ENCODE data around the gene GRID2. TPM values are rescaled to one million over a fixed set of nuclear protein-coding genes. Genes with fewer than 3 reads are reported as not detected.
"Not testable (repeated sequence)": the region's sequence is repeated elsewhere in the genome, so short reads cannot be mapped to it uniquely, and the experiment has no call there.

GRID2 gene
- total RNA-seq, 1 donor from 2014 or later, result not detected

DNA sequence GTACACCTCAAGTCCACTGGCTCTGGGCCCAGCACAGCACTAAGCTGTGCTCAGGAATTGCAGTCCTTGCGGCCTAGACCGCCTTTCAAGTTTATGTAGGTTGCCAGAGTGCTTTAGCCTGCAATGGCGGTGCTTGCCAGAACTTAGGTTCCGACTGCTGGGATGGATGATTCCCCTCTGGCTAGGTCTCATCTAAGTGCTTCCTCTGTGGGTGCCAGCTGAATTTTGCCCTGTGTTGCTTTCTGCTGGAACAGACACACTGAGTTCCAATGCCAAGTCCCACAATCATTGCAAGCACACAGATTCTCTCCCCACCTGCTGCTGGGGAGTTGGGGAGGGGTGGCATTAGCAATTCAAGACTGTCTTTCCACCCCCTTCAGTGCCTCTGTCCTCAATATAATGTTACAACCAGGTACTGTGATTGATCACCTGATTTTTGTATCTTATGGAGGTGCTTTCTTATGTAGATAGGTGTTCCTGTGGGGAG, 129.5 kb downstream of the GRID2 start:
- no peak for DNase-seq (ENCODE audit: extremely low read depth, low read depth, low spot score)

DNA sequence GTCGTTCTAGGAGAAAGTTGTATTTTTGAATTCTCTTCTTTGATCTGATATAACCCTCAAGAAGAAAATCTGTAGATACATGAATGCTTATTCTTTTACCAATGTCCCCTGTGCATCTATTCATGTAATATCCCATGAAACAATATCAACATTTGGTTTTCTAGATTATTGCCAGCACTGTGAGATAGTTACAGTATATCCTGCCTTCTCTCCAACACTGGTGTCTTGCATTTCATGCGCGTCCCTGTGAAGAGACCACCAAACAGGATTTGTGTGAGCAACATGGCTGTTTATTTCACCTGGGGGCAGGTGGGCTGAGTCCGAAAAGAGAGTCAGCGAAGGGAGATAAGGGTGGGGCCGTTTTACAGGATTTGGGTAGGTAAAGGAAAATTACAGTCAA, 135.0 kb downstream of the GRID2 start:
- not testable (repeated sequence) for DNase-seq (ENCODE audit: extremely low read depth, low read depth, low spot score)

DNA sequence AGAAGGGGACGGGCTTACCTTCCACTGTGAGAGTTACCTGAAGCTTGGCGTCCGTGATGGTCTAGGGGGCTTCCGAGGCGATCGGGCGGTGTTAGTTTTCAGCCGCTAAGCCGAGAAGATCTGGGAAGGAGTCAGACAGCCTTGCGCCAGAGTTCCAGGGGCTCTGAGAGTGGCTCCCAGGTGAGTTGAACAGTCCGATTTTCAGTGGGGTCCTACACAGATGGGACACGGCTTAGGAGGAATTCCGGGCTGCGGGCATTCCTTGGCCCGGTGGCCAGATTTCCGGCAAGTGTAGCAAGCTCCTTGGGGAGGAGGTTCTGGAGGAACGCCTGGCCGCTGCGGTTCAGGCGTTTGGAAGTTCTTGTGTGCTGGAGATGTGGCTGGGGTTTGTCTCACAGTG, 138.4 kb downstream of the GRID2 start:
- DNase-seq (ENCODE audit: extremely low read depth, low read depth, low spot score), result not testable (repeated sequence)

DNA sequence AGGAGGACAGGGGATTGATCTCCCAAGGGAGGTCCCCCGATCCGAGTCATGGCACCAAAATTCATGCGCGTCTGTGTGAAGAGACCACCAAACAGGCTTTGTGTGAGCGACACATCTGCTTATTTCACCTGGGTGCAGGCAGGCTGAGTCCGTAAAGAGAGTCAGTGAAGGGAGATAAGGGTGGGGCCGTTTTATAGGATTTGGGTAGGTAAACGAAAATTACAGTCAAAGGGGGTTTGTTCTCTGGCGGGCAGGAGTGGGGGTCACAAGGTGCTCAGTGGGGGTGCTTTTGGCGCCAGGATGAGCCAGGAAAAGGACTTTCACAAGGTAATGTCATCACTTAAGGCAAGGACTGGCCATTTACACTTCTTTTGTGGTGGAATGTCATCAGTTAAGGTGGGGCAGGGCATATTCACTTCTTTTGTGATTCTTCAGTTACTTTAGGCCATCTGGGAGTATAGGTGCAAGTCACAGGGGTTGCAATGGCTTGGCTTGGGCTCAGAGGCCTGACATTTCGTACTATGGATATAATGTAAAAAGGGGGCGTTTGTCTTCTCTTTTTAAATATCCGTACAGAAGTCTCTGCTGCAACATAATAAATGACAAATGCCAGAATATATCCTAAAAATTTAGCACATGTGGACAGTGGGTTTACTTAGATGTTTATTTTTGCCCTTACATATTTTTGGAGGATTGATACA, 140.5 kb downstream of the GRID2 start:
- DNase-seq (ENCODE audit: extremely low read depth, low read depth, low spot score), result not testable (repeated sequence)

DNA sequence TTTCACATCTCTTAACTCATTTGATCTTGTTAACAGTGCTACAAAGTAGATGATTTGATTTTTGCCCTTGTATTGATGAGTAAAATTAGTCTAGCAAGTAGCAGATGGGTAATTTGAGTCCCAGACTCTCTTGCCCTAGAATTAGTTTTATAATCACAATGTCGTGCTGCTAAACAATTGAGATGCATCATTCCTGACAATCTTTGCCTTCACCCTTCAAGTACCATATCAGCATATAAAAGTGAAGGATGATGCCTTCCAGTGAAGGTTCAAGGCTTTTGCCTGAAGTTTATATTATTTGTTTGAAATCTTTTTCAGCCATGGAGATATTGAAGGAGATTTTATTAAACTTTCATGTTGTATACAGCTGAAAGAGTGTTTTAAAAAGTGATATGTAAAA, 141.4 kb downstream of the GRID2 start:
- no peak for DNase-seq (ENCODE audit: extremely low read depth, low read depth, low spot score)

DNA sequence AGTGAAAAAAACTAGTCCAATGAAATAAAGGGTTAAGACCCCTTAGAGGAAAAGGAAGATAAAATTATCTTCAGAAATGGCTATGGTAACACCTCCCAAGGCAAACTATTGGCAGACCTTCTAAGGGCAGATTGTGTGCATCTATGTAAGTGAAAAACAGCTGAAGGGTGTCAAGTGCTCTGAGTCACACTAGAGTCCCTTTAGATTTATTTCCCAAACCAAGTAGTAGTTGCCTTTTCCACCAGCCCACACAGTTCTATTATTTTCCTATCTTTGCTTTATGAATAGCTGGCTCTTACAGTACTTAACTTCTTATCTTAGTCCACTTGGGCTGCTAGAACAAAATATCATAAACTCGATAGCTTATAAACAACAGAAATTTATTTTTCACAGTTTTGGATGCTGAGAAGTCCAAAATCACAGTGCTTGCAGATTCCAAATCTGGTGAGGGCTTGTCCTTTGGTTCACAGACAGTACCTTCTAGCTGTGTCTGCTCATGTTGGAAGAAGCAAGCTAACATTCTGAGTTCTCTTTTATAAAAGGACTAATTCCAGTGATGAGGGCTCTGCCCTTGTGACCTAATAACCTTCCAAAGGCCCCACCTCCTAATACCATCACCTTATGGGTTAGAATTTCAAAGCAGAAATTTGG, 143.6 kb downstream of the GRID2 start:
- DNase-seq (ENCODE audit: extremely low read depth, low read depth, low spot score), result no peak

DNA sequence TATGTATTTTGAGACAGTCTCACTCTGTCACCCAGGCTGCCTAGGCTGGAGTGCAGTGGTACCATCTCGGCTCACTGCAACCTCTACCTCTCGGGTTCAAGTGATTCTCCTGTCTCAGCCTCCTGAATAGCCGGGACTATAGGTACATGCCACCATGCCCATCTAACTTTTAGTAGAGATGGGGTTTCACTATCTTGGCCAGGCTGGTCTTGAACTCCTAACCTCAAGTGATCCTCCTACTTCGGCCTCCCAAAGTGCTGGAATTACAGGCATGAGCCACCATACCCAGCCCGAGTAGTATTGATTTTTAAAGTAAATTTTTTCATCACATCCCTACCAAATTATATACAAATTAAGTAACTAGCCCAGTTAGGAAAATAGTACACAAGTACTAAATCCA, 144.4 kb downstream of the GRID2 start:
- not testable (repeated sequence) for DNase-seq (ENCODE audit: extremely low read depth, low read depth, low spot score)

DNA sequence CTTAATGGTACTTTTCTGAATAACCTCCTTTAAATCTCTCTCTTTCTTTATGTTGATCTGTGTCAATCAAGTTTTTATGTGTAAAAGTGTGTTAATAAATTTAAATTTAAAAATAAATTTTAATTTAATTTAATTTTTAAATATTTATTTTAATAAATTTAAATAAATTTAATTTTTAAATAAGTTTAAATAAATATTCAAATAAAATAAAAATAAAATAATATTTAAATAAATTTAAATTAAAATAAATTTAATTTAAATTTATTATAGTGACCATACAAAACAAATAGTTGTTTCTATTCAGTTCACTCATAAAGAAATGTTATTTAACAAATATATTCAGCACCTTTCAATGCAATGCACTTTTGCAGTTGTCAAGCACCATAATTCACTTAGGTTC, 146.9 kb downstream of the GRID2 start:
- no peak for DNase-seq (ENCODE audit: extremely low read depth, low read depth, low spot score)

DNA sequence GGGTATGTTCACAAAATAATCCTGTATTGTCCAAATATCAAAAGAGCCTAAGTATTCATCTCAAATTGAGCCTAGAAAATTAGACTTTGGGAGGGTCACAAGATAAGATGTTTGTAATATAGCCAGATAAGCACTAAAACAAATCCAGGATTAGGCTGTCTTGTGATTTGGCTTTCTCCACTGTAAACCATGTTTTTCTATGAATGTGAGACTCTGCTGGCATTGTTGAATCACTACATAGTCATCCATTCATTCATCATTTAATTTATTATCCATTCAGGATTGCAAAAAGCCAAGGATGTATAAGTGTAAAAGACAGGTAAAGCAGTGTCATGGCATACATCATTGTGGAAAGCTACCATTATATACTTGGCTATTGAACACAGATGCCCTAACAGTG, 148.0 kb downstream of the GRID2 start:
- DNase-seq (ENCODE audit: extremely low read depth, low read depth, low spot score), result no peak

DNA sequence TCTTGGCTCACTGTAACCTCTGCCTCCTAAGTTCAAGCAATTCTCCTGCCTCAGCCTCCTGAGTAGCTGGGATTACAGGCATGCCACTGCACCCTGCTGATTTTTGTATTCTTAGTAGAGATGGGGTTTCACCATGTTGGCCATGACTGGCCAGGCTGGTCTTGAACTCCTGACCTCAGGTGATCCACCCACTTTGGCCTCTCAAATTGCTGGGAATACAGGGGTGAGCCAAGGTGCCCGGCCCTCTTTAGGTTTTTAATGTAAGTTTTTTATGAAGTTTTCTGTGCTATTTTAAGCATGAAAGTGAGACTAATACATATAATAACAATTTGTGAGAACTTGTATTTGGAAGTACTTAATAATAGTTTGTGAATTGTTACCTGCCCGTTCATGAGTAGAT, 148.6 kb downstream of the GRID2 start:
- DNase-seq (ENCODE audit: extremely low read depth, low read depth, low spot score), result not testable (repeated sequence)

DNA sequence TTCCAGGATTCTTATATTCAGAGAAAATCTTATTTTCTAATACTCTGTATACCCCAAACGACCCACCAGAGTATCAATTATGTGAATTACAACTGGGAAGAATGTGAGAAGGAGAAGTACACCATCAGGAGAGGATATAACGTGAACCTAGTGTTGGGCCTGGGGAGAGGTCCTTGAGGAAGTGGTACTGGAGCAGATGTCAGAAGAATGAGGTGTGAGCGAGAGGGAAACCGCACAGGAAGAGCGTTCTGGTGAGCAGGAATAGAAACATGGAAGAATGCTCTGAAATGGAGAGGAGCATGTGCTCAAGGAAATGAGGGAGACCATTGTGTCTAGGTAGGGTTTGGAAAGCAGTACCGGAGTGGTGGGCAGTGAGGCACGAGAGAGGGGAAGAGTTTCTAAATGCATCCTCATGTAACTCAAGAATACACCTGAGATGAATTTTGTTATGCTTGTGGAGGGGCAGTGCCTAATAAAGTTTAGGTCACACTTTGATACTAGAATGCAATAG, 151.6 kb downstream of the GRID2 start:
- no peak for DNase-seq (ENCODE audit: extremely low read depth, low read depth, low spot score)

DNA sequence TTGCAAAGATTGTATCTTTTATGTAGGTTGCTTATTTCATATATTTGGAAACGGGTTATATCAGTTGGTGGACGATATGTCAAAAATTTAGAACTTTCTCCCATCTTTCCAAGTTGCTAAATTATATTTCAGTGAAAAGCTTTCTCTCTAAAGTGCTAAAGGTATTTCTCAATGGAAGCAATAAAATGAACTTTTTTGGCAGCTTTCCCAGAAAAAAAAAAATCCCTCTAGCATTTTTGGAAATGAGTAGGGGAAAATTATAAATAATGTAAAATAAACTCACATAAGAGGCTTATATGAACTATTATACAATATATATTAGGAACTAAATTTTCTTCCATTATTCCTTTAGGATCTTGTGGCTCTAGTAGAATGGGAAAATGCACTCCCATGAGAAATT, 152.2 kb downstream of the GRID2 start:
- DNase-seq (ENCODE audit: extremely low read depth, low read depth, low spot score), result no peak

DNA sequence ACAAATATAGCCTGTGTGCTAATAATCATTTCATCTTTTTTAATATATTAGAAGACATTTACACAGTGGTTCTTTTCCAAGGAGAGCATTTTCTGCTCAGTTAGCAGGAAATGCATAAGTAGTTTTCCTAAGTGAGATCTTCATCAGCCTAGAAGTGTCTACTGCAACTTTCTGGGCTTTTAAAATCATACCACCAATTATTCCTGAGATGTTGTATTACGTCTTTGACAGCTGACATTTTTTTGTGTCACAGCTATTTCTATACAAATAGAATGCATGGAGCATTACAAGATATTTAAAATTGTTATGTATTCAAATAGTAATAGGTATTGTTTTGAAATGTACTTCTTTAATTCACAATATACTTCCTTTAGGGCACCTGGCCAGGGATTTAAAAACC, 158.0 kb downstream of the GRID2 start:
- DNase-seq (ENCODE audit: extremely low read depth, low read depth, low spot score), result no peak

DNA sequence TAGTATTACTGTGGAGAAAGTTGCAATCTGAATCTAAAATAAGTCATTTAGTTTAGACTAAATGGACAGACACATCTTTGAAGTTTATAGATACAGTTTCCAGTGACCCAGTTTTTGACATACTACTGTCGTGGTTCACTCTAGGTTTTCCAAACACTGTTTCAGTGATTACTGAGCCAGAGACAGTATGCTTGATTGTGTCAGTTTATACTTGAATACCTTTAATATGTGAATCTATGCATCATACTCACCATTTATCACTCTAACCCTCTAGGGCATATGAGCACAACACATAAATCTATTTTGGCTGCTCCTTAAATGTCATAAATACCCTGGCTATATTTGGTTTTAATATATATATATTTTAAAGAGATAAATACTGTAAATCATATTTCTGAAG, 173.5 kb downstream of the GRID2 start:
- no peak for DNase-seq (ENCODE audit: extremely low read depth, low read depth, low spot score)

DNA sequence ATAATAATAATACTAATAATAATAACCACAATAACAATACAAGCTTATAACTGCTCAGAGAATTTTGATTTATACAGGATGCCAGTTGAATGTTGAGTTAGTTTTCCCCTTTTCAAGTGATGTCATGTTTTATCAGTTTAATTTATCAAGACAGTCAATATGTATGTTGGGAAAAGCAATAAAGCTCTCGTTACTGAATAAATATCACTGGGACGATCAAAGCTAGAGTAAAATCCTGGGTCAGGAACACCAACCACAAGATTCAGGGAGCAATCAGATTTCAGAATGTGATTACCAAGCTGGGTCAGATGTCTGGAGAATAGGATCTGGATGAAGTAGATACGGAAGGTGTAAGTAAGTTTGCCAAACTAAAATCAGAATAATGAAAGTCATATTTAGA, 179.6 kb downstream of the GRID2 start:
- no peak for DNase-seq (ENCODE audit: extremely low read depth, low read depth, low spot score)

DNA sequence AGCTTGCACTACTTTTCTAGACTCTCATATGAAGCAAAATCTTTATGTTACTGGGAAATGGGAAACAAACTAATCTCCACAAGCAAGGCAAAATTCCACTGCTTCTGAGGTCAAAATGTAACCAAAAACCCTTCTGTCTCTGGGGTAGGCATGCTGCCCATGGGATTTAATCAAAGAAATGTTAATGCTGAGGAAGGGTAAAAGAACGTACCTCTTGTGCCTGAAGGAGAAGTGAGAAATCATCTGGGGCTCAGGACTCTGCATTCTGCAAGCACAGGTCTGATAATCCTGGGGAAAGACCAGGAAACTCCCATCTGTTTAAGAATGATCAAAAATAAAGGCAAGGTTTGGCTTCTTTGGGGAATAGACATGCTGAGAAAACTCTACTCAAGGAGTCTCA, 184.7 kb downstream of the GRID2 start:
- DNase-seq (ENCODE audit: extremely low read depth, low read depth, low spot score), result no peak

DNA sequence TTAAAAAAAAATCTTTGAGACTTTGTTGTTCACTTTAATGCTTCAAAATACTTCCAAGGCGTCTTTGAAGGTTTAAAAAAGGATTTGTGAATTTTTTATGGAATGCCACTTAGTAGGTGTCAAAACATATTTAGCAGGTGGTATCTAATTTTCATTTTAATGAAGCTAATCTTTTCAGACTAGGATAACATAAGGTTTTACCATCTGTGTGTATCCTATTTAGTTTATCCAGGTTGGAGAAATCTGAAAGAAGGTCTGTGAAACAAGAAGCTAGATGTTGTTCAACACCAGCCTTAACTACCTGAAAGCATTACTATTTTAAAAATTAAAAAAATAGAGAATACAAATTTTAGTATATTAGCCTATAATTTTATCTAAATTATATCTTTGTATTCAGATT, 193.4 kb downstream of the GRID2 start:
- DNase-seq (ENCODE audit: extremely low read depth, low read depth, low spot score), result no peak

DNA sequence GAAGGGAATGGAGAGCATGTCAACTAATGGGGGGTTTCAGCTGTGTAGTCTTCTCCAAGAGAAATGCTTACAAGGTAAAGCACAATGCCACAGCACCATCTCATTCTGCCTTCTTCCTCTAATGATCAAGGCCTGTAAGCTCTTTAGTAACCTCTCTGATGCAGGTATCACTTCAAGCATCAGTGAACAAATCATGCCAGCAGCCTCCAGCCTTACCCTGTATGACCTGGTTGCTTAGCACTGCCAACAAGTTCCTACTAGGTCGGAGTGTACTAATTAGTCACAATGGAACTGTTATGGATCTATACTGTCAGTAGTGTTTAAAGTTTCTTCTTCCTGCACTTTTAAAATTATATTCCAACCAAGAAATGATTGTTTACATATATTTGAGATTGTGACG, 197.7 kb downstream of the GRID2 start:
- no peak for DNase-seq (ENCODE audit: extremely low read depth, low read depth, low spot score)

DNA sequence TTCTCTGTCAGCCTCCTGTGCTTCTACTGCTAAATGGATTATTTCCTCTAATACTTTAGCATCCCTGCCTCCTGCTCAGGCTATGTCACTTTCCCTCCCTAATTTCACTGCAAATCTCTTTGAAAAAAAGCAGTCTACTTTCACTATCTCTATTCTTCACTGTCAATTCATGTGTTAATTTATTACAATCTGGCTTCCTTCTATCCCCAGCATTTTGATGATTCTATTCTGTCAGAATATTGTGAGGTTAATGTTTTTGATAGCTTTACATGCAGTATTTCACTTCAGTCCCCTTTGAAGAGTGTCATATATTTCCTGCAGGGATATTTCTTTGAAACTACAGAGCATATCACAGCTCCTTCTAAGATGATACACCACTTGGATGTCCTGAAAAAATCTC, 203.2 kb downstream of the GRID2 start:
- no peak for DNase-seq (ENCODE audit: extremely low read depth, low read depth, low spot score)

DNA sequence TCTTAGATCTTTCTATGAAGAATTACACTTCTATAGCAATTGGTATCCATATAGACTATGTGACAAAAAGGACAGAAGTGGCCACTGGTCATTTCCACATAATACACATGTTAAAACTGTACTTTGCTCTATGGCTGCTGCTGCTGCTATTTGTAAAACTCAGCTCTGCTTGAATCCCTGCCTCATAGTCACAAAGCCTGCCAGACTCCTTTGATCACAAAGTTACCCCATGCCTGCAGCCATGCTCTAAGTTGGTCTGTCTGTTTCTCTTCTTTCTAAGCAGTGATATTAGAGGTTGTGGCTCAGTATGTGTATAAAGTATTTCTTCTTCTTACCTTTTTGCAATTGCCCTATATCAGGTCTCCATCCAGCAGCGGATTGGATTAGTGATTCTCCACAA, 210.9 kb downstream of the GRID2 start:
- DNase-seq (ENCODE audit: extremely low read depth, low read depth, low spot score), result no peak

DNA sequence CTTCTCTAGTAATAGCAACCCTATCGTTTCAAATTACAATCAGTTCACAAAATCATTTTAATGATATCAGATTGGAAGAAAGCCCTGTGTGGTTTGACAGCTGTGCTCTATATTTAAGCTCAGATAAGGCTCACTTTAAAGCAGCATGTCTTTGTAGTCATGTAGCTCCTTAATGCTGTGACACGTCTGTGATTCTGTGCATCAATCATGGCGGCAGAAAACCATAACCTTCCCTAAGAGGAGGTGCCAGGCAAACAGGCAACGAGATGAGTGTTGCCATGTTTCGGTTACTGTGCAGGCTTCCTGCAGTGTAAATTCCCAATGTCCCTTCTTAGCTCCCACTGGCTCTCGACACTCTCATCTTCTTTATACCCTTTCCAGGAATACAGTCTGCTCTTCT, 212.7 kb downstream of the GRID2 start:
- DNase-seq (ENCODE audit: extremely low read depth, low read depth, low spot score), result no peak

DNA sequence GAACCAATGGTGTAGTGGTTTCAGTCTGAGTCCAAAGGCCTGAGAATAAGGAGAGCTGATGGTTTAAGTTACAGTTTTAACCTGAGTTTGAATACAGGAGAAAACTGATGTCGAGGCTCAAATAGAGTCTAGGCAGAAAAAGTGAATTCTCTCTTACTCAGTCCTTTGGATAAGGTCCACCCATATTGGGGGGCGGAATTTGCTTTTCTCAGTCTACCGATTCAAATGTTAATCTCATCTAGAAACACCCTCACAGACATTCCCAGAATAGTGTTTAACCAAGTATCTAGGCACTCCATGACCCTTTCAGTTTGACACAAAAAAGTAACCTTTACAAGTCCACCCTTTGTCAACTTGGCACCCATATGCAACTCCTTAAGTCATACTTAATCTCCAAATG, 216.0 kb downstream of the GRID2 start:
- DNase-seq (ENCODE audit: extremely low read depth, low read depth, low spot score), result no peak
